Fibroblast of lung (primary cell): Measurements from ENCODE around the gene ANXA3. TPM values are rescaled to one million over a fixed set of nuclear protein-coding genes. Genes with fewer than 3 reads are reported as not detected.

ENCODE experiments used
- DNase-seq, 2 donors: peaks; one replicate each; pipeline versions ENCODE4 v3.0.0 to v3.0.0-alpha.2; 2010; ENCODE audit warnings: low read depth in 2 of 2
- H2AFZ ChIP-seq: 2 replicates; pipeline ENCODE4 v1.5.1; 2012; ENCODE audit warnings: low read length, control low read depth, inconsistent platforms
- H3K27ac ChIP-seq: 2 replicates; pipeline ENCODE4 v1.5.1; 2011; ENCODE audit warnings: low read length, control low read depth; ENCODE audit not compliant: insufficient read depth
- H3K27me3 ChIP-seq: 2 replicates; pipeline ENCODE4 v1.5.1; 2011; ENCODE audit warnings: mild to moderate bottlenecking, low read length; ENCODE audit not compliant: control insufficient read depth, insufficient read depth
- H3K36me3 ChIP-seq: 2 replicates; pipeline ENCODE4 v1.5.1; 2011; ENCODE audit warnings: low read length; ENCODE audit not compliant: control insufficient read depth, insufficient read depth
- H3K4me1 ChIP-seq: 2 replicates; pipeline ENCODE4 v1.5.1; 2011; ENCODE audit warnings: low read length; ENCODE audit not compliant: control insufficient read depth, insufficient read depth; ENCODE audit errors: extremely low read depth
- H3K4me2 ChIP-seq: 2 replicates; pipeline ENCODE4 v1.5.1; 2011; ENCODE audit warnings: low read length, control low read depth; ENCODE audit not compliant: insufficient read depth; ENCODE audit errors: extremely low read depth
- H3K4me3 ChIP-seq, 4 experiments: fragments of 200-600 bp in 1 of 4; sonication (generic) in 1 of 4; replicated peaks in 1 of 4; 2 replicates each; pipeline ENCODE4 v1.5.1; 2011 to 2016; ENCODE audit warnings: low read length in 4 of 4, low read depth in 3 of 4, mild to moderate bottlenecking in 3 of 4, control low read depth in 2 of 4, inconsistent platforms in 1 of 4, mixed read lengths in 1 of 4; ENCODE audit not compliant: insufficient read depth in 1 of 4; ENCODE audit errors: control extremely low read depth in 1 of 4
- H3K79me2 ChIP-seq: 2 replicates; pipeline ENCODE4 v1.5.1; 2012; ENCODE audit warnings: mild to moderate bottlenecking, low read length, inconsistent platforms; ENCODE audit not compliant: control insufficient read depth, insufficient read depth
- H3K9ac ChIP-seq: 2 replicates; pipeline ENCODE4 v1.5.1; 2011; ENCODE audit warnings: mild to moderate bottlenecking, low read length, control low read depth; ENCODE audit not compliant: insufficient read depth
- H3K9me3 ChIP-seq: 2 replicates; pipeline ENCODE4 v1.5.1; 2012; ENCODE audit warnings: low read depth, low read length; ENCODE audit not compliant: control insufficient read depth, insufficient read depth
- H4K20me1 ChIP-seq: 2 replicates; pipeline ENCODE4 v1.5.1; 2011; ENCODE audit warnings: low read length; ENCODE audit not compliant: control insufficient read depth, insufficient read depth; ENCODE audit errors: extremely low read depth
- EZH2 ChIP-seq: IDR thresholded peaks from 2 replicates; pipeline ENCODE4 v1.5.1; 2012; ENCODE audit warnings: low read length, control low read depth, mild to moderate bottlenecking; ENCODE audit errors: missing control alignments
- polyA plus RNA-seq, 2 donors: library from polyadenylated mRNA; depleted of rRNA in 1 of 2; stranded (reverse) in 1 of 2; unstranded in 1 of 2; fragments of >200 nt; gene quantifications; 2 replicates each; pipeline ENCODE4 v1.2.1, GENCODE V29; 2011 to 2012; ENCODE audit warnings: missing spikeins in 1 of 2
- total RNA-seq: library from RNA; depleted of rRNA; stranded (reverse); fragments of >200 nt; gene quantifications from 2 replicates; pipeline ENCODE4 v1.2.1, GENCODE V29; 2014
- TF ChIP-seq, protein P1 (sequence below), 2 donors: IDR thresholded peaks in 1 of 2; conservative IDR thresholded peaks in 1 of 2; 1 replicate in 1 of 2; 2 replicates in 1 of 2; pipeline ENCODE4 v1.5.1; 2011 to 2012; ENCODE audit warnings: low read length in 2 of 2, control low read depth in 1 of 2, inconsistent platforms in 1 of 2, low read depth in 1 of 2, mild to moderate bottlenecking in 1 of 2

ANXA3 gene
- total and polyA plus RNA-seq, 2 donors (not counting 1 experiment from before 2014, with no cell fraction given), result 9.7 to 9.9 TPM

GRCh38 chr4:78610546-78611214 lies 59.1 kb downstream of the ANXA3 start:
- Histone ChIP-seq H3K36me3 (no peaks in the 10 kb centered on the region), H3K9ac (no peak overlapping the region)
- peak; percentile 36 to 67 for DNase-seq

DNA sequence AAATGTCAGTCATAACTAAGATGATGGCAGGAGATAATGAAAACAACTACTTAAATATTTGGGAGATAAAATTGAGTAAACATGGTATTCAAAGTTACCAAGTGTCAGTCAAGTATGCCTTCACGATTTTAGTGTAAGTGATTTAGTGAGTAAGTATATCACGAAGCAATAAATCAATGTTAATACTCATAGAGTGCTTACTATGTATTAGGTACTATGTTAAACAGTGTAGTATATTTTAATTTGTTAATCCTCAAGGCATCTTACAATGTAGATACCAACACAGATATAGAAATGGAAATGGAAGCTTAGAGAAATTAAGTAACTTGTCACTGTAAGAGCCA lies 59.6 kb downstream of the ANXA3 start:
- Histone ChIP-seq H3K4me2 (no peak overlapping the region), H3K9ac (no peak overlapping the region), H3K79me2 (no peaks in the 10 kb centered on the region), H4K20me1 (no peaks in the 10 kb centered on the region), H3K27ac (no peak overlapping the region), H3K36me3 (no peaks in the 10 kb centered on the region), H3K4me3 (no peak overlapping the region), H3K27me3 (no peaks in the 10 kb centered on the region), H3K4me1 (no peaks in the 10 kb centered on the region), H2AFZ (no peak overlapping the region), H3K9me3 (no peaks in the 10 kb centered on the region)
- no peak for DNase-seq
- TF ChIP-seq, protein P1, sequence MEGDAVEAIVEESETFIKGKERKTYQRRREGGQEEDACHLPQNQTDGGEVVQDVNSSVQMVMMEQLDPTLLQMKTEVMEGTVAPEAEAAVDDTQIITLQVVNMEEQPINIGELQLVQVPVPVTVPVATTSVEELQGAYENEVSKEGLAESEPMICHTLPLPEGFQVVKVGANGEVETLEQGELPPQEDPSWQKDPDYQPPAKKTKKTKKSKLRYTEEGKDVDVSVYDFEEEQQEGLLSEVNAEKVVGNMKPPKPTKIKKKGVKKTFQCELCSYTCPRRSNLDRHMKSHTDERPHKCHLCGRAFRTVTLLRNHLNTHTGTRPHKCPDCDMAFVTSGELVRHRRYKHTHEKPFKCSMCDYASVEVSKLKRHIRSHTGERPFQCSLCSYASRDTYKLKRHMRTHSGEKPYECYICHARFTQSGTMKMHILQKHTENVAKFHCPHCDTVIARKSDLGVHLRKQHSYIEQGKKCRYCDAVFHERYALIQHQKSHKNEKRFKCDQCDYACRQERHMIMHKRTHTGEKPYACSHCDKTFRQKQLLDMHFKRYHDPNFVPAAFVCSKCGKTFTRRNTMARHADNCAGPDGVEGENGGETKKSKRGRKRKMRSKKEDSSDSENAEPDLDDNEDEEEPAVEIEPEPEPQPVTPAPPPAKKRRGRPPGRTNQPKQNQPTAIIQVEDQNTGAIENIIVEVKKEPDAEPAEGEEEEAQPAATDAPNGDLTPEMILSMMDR (conservative IDR thresholded peaks at IDR 0.05 in 1 of 2, IDR thresholded peaks at IDR 0.05 in 1 of 2; ENCODE audit: low read depth in 1 of 2, low read length in 2 of 2), result no peak
- no peak for TF ChIP-seq EZH2

More at GRCh38 chr4:78610546-78611214, 59.1 kb downstream of the ANXA3 start:
- Histone ChIP-seq H4K20me1 (no peaks in the 10 kb centered on the region), H3K4me1 (no peaks in the 10 kb centered on the region), H3K79me2 (no peaks in the 10 kb centered on the region), H3K4me3 (no peak overlapping the region), H3K4me2 (no peak overlapping the region), H2AFZ (no peak overlapping the region), H3K27ac (no peak overlapping the region), H3K27me3 (no peaks in the 10 kb centered on the region), H3K9me3 (no peaks in the 10 kb centered on the region)
- no peak for TF ChIP-seq EZH2
- TF ChIP-seq, protein P1 (conservative IDR thresholded peaks at IDR 0.05 in 1 of 2, IDR thresholded peaks at IDR 0.05 in 1 of 2; ENCODE audit: low read depth in 1 of 2, low read length in 2 of 2), result no peak

GRCh38 chr4:78612398-78613178 lies 61.0 kb downstream of the ANXA3 start:
- Histone ChIP-seq H3K79me2 (no peaks in the 10 kb centered on the region), H3K4me2 (no peak overlapping the region), H3K9ac (no peak overlapping the region), H4K20me1 (no peaks in the 10 kb centered on the region), H2AFZ (no peak overlapping the region), H3K27ac (no peak overlapping the region), H3K36me3 (no peaks in the 10 kb centered on the region), H3K4me3 (no peak overlapping the region), H3K27me3 (no peaks in the 10 kb centered on the region), H3K9me3 (no peaks in the 10 kb centered on the region), H3K4me1 (no peaks in the 10 kb centered on the region)
- peak; percentile 45 to 78 for DNase-seq
- no peak for TF ChIP-seq EZH2
- TF ChIP-seq, protein P1 (conservative IDR thresholded peaks at IDR 0.05 in 1 of 2, IDR thresholded peaks at IDR 0.05 in 1 of 2; ENCODE audit: low read depth in 1 of 2, low read length in 2 of 2), result peak; percentile 63 to 71
